CD4-positive, alpha-beta T cell treated with Interleukin-17A for 4 hours (primary cell): ENCODE data around the gene TACC2.
"Not testable (repeated sequence)": the region's sequence is repeated elsewhere in the genome, so short reads cannot be mapped to it uniquely, and the experiment has no call there.

ENCODE experiments used
- DNase-seq: peaks from one replicate; pipeline ENCODE4 v3.0.0-alpha.2; 2020; ENCODE audit warnings: mixed read lengths

TACC2 gene

GRCh38 chr10:122203180-122203579 lies 214.2 kb downstream of the TACC2 start:
- not testable (repeated sequence) for DNase-seq

- DNase-seq, result no peak
Observed at GRCh38 chr10:122204691-122205489, 215.9 kb downstream of the TACC2 start.

GRCh38 chr10:122206471-122207065 lies 217.6 kb downstream of the TACC2 start:
- DNase-seq, result no peak

GRCh38 chr10:122207163-122207562 lies 218.2 kb downstream of the TACC2 start:
- DNase-seq, result no peak

GRCh38 chr10:122207596-122207995 lies 218.6 kb downstream of the TACC2 start:
- no peak for DNase-seq

- DNase-seq, result no peak
Observed at GRCh38 chr10:122208571-122209430, 219.8 kb downstream of the TACC2 start.

- no peak for DNase-seq
Observed at GRCh38 chr10:122210481-122211265, 221.7 kb downstream of the TACC2 start.

- no peak for DNase-seq
Observed at GRCh38 chr10:122213364-122213763, 224.4 kb downstream of the TACC2 start.

- DNase-seq, result no peak
Observed at GRCh38 chr10:122213766-122214165, 224.8 kb downstream of the TACC2 start.

- no peak for DNase-seq
Observed at GRCh38 chr10:122216047-122216446, 227.1 kb downstream of the TACC2 start.

GRCh38 chr10:122219340-122219739 lies 230.4 kb downstream of the TACC2 start:
- no peak for DNase-seq

- no peak for DNase-seq
Observed at GRCh38 chr10:122220736-122221135, 231.8 kb downstream of the TACC2 start.

GRCh38 chr10:122221958-122222357 lies 233.0 kb downstream of the TACC2 start:
- DNase-seq, result no peak

- DNase-seq, result no peak
Observed at GRCh38 chr10:122222638-122223037, 233.7 kb downstream of the TACC2 start.

GRCh38 chr10:122224159-122224558 lies 235.2 kb downstream of the TACC2 start:
- no peak for DNase-seq

- no peak for DNase-seq
Observed at GRCh38 chr10:122225330-122225729, 236.4 kb downstream of the TACC2 start.

GRCh38 chr10:122227754-122228153 lies 238.8 kb downstream of the TACC2 start:
- no peak for DNase-seq

- DNase-seq, result no peak
Observed at GRCh38 chr10:122229666-122230065, 240.7 kb downstream of the TACC2 start.

- DNase-seq, result no peak
Observed at GRCh38 chr10:122230222-122230621, 241.3 kb downstream of the TACC2 start.

GRCh38 chr10:122232769-122233168 lies 243.8 kb downstream of the TACC2 start:
- DNase-seq, result no peak

GRCh38 chr10:122233857-122234348 lies 244.9 kb downstream of the TACC2 start:
- DNase-seq, result no peak

GRCh38 chr10:122234416-122234815 lies 245.5 kb downstream of the TACC2 start:
- no peak for DNase-seq
